C4-2B (cell line): ENCODE measurements around the gene MYCN.

Experiments used
- ZFX ChIP-seq: fragments of 450-650 bp; IDR thresholded peaks from 2 replicates; pipeline ENCODE4 v1.6.1; 2017
- TF ChIP-seq, protein P1 (sequence below): fragments of 450-650 bp; conservative IDR thresholded peaks from 2 replicates; pipeline ENCODE4 v1.5.1; 2017; ENCODE audit warnings: mild to moderate bottlenecking

GRCh38 chr2:15968280-15969178 lies 28.2 kb downstream of the MYCN start:
- TF ChIP-seq, protein P1, sequence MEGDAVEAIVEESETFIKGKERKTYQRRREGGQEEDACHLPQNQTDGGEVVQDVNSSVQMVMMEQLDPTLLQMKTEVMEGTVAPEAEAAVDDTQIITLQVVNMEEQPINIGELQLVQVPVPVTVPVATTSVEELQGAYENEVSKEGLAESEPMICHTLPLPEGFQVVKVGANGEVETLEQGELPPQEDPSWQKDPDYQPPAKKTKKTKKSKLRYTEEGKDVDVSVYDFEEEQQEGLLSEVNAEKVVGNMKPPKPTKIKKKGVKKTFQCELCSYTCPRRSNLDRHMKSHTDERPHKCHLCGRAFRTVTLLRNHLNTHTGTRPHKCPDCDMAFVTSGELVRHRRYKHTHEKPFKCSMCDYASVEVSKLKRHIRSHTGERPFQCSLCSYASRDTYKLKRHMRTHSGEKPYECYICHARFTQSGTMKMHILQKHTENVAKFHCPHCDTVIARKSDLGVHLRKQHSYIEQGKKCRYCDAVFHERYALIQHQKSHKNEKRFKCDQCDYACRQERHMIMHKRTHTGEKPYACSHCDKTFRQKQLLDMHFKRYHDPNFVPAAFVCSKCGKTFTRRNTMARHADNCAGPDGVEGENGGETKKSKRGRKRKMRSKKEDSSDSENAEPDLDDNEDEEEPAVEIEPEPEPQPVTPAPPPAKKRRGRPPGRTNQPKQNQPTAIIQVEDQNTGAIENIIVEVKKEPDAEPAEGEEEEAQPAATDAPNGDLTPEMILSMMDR: no peak
- no peak for TF ChIP-seq ZFX
